Endothelial cell of umbilical vein (primary cell): Measurements from ENCODE around the gene SLC6A6. TPM values are rescaled to one million over a fixed set of nuclear protein-coding genes. Genes with fewer than 3 reads are reported as not detected.

ENCODE experiments used
- BruUV-seq: library from RNA; stranded (reverse); fragments of 400-500 nt; replicated peaks from 2 replicates; lab custom pipeline; 2021; lab: Mats Ljungman, UMichigan
- CTCF ChIA-PET: fragments of 300-600, 350-600 bp; sonication (Branson Sonifier 250); formaldehyde crosslinking; loops from one replicate; lab custom pipeline; 2021; ENCODE audit warnings: antibody characterized with exemption, inconsistent platforms; lab: Charles Lee
- POLR2A ChIA-PET: fragments of 300-600, 350-600 bp; sonication (Branson Sonifier 250); formaldehyde crosslinking; loops from one replicate; lab custom pipeline; 2021; ENCODE audit warnings: antibody characterized with exemption, inconsistent platforms; lab: Charles Lee
- DNase-seq: peaks from one replicate; pipeline ENCODE4 v3.0.0-alpha.2; 2011; ENCODE audit warnings: low read depth, low spot score
- FAIRE-seq: peaks from 2 replicates; lab custom pipeline; 2011; peaks lifted over from hg19 to GRCh38; lab: Jason Lieb, UNC
- H2AFZ ChIP-seq: 2 replicates; pipeline ENCODE4 v1.6.0; 2012; ENCODE audit warnings: low read depth, low read length, control low read depth, inconsistent platforms
- H3K27ac ChIP-seq: 2 replicates; pipeline ENCODE4 v1.5.1; 2011; ENCODE audit warnings: low read depth, mild to moderate bottlenecking, control low read depth, low read length, moderate library complexity; ENCODE audit not compliant: insufficient read depth
- H3K27me3 ChIP-seq, 2 experiments: 2 replicates each; pipeline versions ENCODE4 v1.6.0 to v1.6.1; 2011; ENCODE audit warnings: low read length in 2 of 2, mixed read lengths in 1 of 2; ENCODE audit not compliant: control insufficient read depth in 2 of 2, insufficient read depth in 2 of 2
- H3K36me3 ChIP-seq, 2 experiments: 2 replicates in 1 of 2; 3 replicates in 1 of 2; pipeline ENCODE4 v1.5.1; 2011; ENCODE audit warnings: low read length in 2 of 2, mild to moderate bottlenecking in 1 of 2, moderate library complexity in 1 of 2; ENCODE audit not compliant: control insufficient read depth in 2 of 2, insufficient read depth in 2 of 2; ENCODE audit errors: extremely low read depth in 1 of 2
- H3K4me1 ChIP-seq: 3 replicates; pipeline ENCODE4 v1.5.1; 2011; ENCODE audit warnings: mild to moderate bottlenecking, low read length; ENCODE audit not compliant: control insufficient read depth, insufficient read depth; ENCODE audit errors: extremely low read depth
- H3K4me2 ChIP-seq: 2 replicates; pipeline ENCODE4 v1.6.1; 2011; ENCODE audit warnings: low read length, control low read depth, mixed read lengths; ENCODE audit not compliant: insufficient read depth
- H3K4me3 ChIP-seq, 3 experiments: fragments of 200-600 bp in 1 of 3; sonication (generic), shearing (Covaris generic) in 1 of 3; replicated peaks in 1 of 3; 2 replicates each; pipeline ENCODE4 v1.5.1; 2011 to 2016; ENCODE audit warnings: control low read depth in 3 of 3, low read length in 3 of 3, mild to moderate bottlenecking in 2 of 3, inconsistent platforms in 1 of 3, low read depth in 1 of 3, moderate library complexity in 1 of 3; ENCODE audit not compliant: insufficient read depth in 1 of 3
- H3K79me2 ChIP-seq: 2 replicates; pipeline ENCODE4 v1.6.0; 2012; ENCODE audit warnings: low read length, inconsistent platforms; ENCODE audit not compliant: control insufficient read depth, insufficient read depth
- H3K9ac ChIP-seq: replicated peaks from 2 replicates; pipeline ENCODE3; 2011; ENCODE audit warnings: low read length, control low read depth; ENCODE audit not compliant: insufficient read depth; ENCODE audit errors: extremely low read depth
- H3K9me1 ChIP-seq: replicated peaks from 3 replicates; pipeline ENCODE4 v1.6.0; 2011; ENCODE audit warnings: mild to moderate bottlenecking, low read length; ENCODE audit not compliant: control insufficient read depth, insufficient read depth; ENCODE audit errors: extremely low read depth
- H3K9me3 ChIP-seq: replicated peaks from 2 replicates; pipeline ENCODE4 v1.5.1; 2012; ENCODE audit warnings: low read length, inconsistent platforms; ENCODE audit not compliant: control insufficient read depth, insufficient read depth
- H4K20me1 ChIP-seq: replicated peaks from 2 replicates; pipeline ENCODE3; 2011; ENCODE audit warnings: mild to moderate bottlenecking, low read length; ENCODE audit not compliant: control insufficient read depth, insufficient read depth; ENCODE audit errors: extremely low read depth
- EZH2 ChIP-seq: IDR thresholded peaks from 2 replicates; pipeline ENCODE4 v1.6.1; 2012; ENCODE audit warnings: borderline replicate concordance, low read depth, mild to moderate bottlenecking, moderate library complexity, low read length, inconsistent platforms; ENCODE audit not compliant: severe bottlenecking
- FOS ChIP-seq: IDR thresholded peaks from 2 replicates; pipeline ENCODE4 v1.6.1; 2011; ENCODE audit warnings: mild to moderate bottlenecking, low read length, moderate library complexity, borderline replicate concordance; ENCODE audit not compliant: insufficient read depth
- GATA2 ChIP-seq: IDR thresholded peaks from 2 replicates; pipeline ENCODE4 v1.7.0; 2011; ENCODE audit warnings: low read depth, mild to moderate bottlenecking, moderate library complexity, mixed read lengths, low read length; ENCODE audit not compliant: insufficient read length, insufficient read depth
- JUN ChIP-seq: IDR thresholded peaks from 2 replicates; pipeline ENCODE4 v1.6.1; 2011; ENCODE audit warnings: borderline replicate concordance, low read depth; ENCODE audit not compliant: insufficient read length, insufficient read depth
- MYC ChIP-seq: IDR thresholded peaks from one replicate; pipeline ENCODE4 v1.6.1; 2011; ENCODE audit warnings: mild to moderate bottlenecking, low read depth, low read length
- POLR2A ChIP-seq: IDR thresholded peaks from 2 replicates; pipeline ENCODE4 v1.6.1; 2012; ENCODE audit warnings: low read depth, mild to moderate bottlenecking, control low read depth, low read length
- POLR2AphosphoS5 ChIP-seq: IDR thresholded peaks from 2 replicates; pipeline ENCODE4 v1.6.1; 2012; ENCODE audit warnings: low read depth, mild to moderate bottlenecking, control low read depth, low read length, moderate library complexity; ENCODE audit not compliant: insufficient read depth
- dilution Hi-C: fragments of 300-500 bp; cut with MboI; formaldehyde crosslinking; loops from one replicate; pipeline ENCODE4 v1.15.0; 2019; ENCODE audit warnings: low sequenced_read_pairs; ENCODE audit not compliant: extremely low pct_ligation_motif_present
- intact Hi-C: fragments of 100-400 bp; cut with micrococcal nuclease; formaldehyde crosslinking; loops from one replicate; pipeline ENCODE4 v1.10.0; 2022
- polyA plus RNA-seq, 4 experiments: library from polyadenylated mRNA; depleted of rRNA in 3 of 4; stranded (reverse) in 3 of 4; unstranded in 1 of 4; fragments of >200 nt; gene quantifications; 2 replicates each; pipeline versions ENCODE4 v1.2.1 to v1.2.3, GENCODE V29; 2011 to 2012; ENCODE audit warnings: missing spikeins in 1 of 4
- total RNA-seq: library from RNA; stranded (reverse); gene quantifications from 2 replicates; pipeline ENCODE4 v1.2.3, GENCODE V29; 2021
- TF ChIP-seq, protein P1 (sequence below), 2 donors: IDR thresholded peaks; 1 replicate in 1 of 2; 2 replicates in 1 of 2; pipeline ENCODE4 v1.5.1; 2011; ENCODE audit warnings: low read length in 2 of 2, mild to moderate bottlenecking in 2 of 2, moderate library complexity in 2 of 2, control low read depth in 1 of 2, inconsistent platforms in 1 of 2, low read depth in 1 of 2; ENCODE audit not compliant: insufficient read depth in 1 of 2; ENCODE audit errors: extremely low read depth in 1 of 2
- TF ChIP-seq, protein P2 (sequence below): IDR thresholded peaks from 2 replicates; pipeline ENCODE4 v1.6.1; 2011; ENCODE audit not compliant: insufficient read depth, insufficient read length

SLC6A6 gene
- total and polyA plus RNA-seq, 2 donors (not counting 3 experiments of a cell fraction or from before 2014, with no cell fraction given): 25.7 to 38.0 TPM

DNA sequence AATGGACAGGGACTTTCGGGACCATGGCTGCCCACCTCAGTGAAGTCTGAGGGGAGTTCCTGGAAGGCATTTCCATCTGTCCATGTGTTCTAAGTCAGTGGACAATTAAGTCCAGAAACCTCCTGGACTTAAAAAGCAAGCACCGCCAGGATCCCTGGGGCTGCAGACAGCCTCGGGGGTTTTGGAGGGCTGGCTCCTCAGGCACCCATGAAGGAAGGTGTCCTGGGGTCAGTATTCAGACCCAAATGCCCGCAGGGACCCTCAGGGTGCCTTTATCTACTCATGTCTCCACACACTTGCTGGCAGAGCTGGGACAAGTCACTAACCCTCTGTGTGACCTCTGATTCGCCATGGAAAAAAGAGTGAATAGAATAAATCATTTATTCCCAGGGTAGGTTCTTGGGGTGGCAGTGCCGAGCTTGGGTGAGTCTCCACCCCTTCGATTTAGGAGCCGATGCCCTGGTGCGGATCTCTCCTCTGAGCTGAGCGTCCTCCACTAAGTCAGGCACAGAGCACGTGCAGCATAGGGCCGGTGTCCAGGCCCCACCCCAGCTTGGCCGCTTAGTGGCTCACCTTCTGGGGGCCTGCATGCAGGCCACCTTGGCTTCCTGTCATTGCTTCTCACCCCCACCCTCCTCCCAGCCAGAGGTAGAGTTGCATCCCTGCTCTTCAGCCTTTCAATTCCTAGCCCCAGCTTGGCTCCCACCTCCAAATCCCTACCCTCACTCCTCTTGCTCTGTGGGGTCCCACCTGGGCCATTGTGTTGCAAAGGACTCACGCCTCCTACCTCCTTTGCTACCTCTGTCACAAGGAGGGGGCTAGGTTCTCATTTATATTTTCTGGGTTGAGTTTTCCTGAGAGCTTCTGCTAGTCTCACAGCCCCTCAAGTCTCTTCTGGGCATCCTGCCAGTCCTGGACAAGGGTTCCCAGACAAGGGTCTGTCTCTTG is 19.9 kb downstream of the SLC6A6 start:
- H3K27ac ChIP-seq: no peak overlapping the region
- ChIA-PET CTCF (interaction anchor here (1.0 to 1.6 kb wide), 4 partner anchors 10 to 526 kb away, joined by 3 read pairs; no protein-coding TSS in a partner anchor), POLR2A (no interaction called here)
- H2AFZ ChIP-seq: no peak overlapping the region
- no TSS peak for BruUV-seq
- H3K79me2 ChIP-seq: peaks cover 7% of the 10 kb centered on the region
- DNase-seq: no peak
- peaks cover 8% of the 10 kb centered on the region for H3K4me1 ChIP-seq
- H3K4me3 ChIP-seq: no peak overlapping the region
- H4K20me1 ChIP-seq: no peaks in the 10 kb centered on the region
- dilution Hi-C loops: no loop called here
- H3K36me3 ChIP-seq: no peaks in the 10 kb centered on the region
- no peaks in the 10 kb centered on the region for H3K9me1 ChIP-seq
- FAIRE-seq: no peak
- no peaks in the 10 kb centered on the region for H3K27me3 ChIP-seq
- no peak overlapping the region for H3K9ac ChIP-seq
- TF ChIP-seq, protein P1, sequence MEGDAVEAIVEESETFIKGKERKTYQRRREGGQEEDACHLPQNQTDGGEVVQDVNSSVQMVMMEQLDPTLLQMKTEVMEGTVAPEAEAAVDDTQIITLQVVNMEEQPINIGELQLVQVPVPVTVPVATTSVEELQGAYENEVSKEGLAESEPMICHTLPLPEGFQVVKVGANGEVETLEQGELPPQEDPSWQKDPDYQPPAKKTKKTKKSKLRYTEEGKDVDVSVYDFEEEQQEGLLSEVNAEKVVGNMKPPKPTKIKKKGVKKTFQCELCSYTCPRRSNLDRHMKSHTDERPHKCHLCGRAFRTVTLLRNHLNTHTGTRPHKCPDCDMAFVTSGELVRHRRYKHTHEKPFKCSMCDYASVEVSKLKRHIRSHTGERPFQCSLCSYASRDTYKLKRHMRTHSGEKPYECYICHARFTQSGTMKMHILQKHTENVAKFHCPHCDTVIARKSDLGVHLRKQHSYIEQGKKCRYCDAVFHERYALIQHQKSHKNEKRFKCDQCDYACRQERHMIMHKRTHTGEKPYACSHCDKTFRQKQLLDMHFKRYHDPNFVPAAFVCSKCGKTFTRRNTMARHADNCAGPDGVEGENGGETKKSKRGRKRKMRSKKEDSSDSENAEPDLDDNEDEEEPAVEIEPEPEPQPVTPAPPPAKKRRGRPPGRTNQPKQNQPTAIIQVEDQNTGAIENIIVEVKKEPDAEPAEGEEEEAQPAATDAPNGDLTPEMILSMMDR (IDR thresholded peaks at IDR 0.05; ENCODE audit: extremely low read depth in 1 of 2, insufficient read depth in 1 of 2, low read depth in 1 of 2, low read length in 2 of 2): no peak
- no peak for TF ChIP-seq EZH2
- no peak for TF ChIP-seq POLR2AphosphoS5
- no peak for TF ChIP-seq POLR2A
- TF ChIP-seq, protein P2, sequence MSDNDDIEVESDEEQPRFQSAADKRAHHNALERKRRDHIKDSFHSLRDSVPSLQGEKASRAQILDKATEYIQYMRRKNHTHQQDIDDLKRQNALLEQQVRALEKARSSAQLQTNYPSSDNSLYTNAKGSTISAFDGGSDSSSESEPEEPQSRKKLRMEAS: no peak
- TF ChIP-seq GATA2: no peak
- TF ChIP-seq MYC: no peak
- TF ChIP-seq JUN: no peak
- no peak for TF ChIP-seq FOS
- no peaks in the 10 kb centered on the region for H3K9me3 ChIP-seq
- intact Hi-C loops: no loop called here
- no peak overlapping the region for H3K4me2 ChIP-seq
